H1 (cell line): ENCODE data around the gene PPP1CA. TPM values are rescaled to one million over a fixed set of nuclear protein-coding genes. Genes with fewer than 3 reads are reported as not detected.

Experiments
- CTCF ChIA-PET: fragments of 300-600 bp; sonication (Branson Sonifier 250); formaldehyde crosslinking; loops from one replicate; lab custom pipeline; 2021; ENCODE audit not compliant: partially characterized antibody; lab: Charles Lee
- POLR2A ChIA-PET: fragments of 300-600 bp; sonication (Branson Sonifier 250); formaldehyde crosslinking; loops from one replicate; lab custom pipeline; 2021; ENCODE audit warnings: inconsistent platforms; ENCODE audit not compliant: partially characterized antibody; lab: Charles Lee
- DNase-seq, 2 experiments: peaks; one replicate each; pipeline versions ENCODE4 v3.0.0 to v3.0.0-alpha.2; 2010 to 2022; ENCODE audit warnings: low spot score in 2 of 2, low read depth in 1 of 2, mixed read lengths in 1 of 2
- FAIRE-seq: peaks from 2 replicates; lab custom pipeline; 2011; peaks lifted over from hg19 to GRCh38; lab: Jason Lieb, UNC
- H2AFZ ChIP-seq: 2 replicates; pipeline ENCODE4 v1.8.1; 2012; ENCODE audit warnings: low read length, inconsistent platforms
- H2AK5ac ChIP-seq: 2 replicates; pipeline ENCODE4 v1.6.1; 2013; ENCODE audit warnings: low read depth, low read length
- H2BK120ac ChIP-seq: replicated peaks from 2 replicates; pipeline ENCODE3; 2013; ENCODE audit warnings: low read depth, low read length, inconsistent platforms
- H2BK12ac ChIP-seq: 2 replicates; pipeline ENCODE4 v1.6.1; 2013; ENCODE audit warnings: low read depth, low read length
- H2BK15ac ChIP-seq: 2 replicates; pipeline ENCODE4 v1.6.1; 2013; ENCODE audit warnings: low read length
- H2BK20ac ChIP-seq: 2 replicates; pipeline ENCODE4 v1.6.1; 2013; ENCODE audit warnings: low read length
- H2BK5ac ChIP-seq: 2 replicates; pipeline ENCODE4 v1.6.1; 2013; ENCODE audit warnings: low read depth, low read length
- H3K14ac ChIP-seq: 2 replicates; pipeline ENCODE4 v1.6.1; 2013; ENCODE audit warnings: inconsistent platforms; ENCODE audit not compliant: insufficient read length
- H3K18ac ChIP-seq: 2 replicates; pipeline ENCODE4 v1.6.1; 2013; ENCODE audit warnings: low read length; ENCODE audit errors: extremely low read depth
- H3K23ac ChIP-seq: 2 replicates; pipeline ENCODE4 v1.6.1; 2013; ENCODE audit warnings: inconsistent platforms; ENCODE audit not compliant: insufficient read length
- H3K23me2 ChIP-seq: 2 replicates; pipeline ENCODE4 v1.6.1; 2013; ENCODE audit warnings: low read depth, low read length
- H3K27ac ChIP-seq: 2 replicates; pipeline ENCODE4 v1.6.1; 2011; ENCODE audit warnings: low read depth, low read length, inconsistent platforms
- H3K27me3 ChIP-seq, 4 experiments: replicated peaks in 1 of 4; 1 replicate in 1 of 4; 2 replicates in 3 of 4; pipeline versions ENCODE4 v1.6.1 to v1.8.1; 2011 to 2013; ENCODE audit warnings: low read length in 3 of 4, mild to moderate bottlenecking in 3 of 4, inconsistent platforms in 2 of 4, mixed read lengths in 2 of 4, moderate library complexity in 1 of 4; ENCODE audit not compliant: control insufficient read depth in 3 of 4, insufficient read depth in 3 of 4; ENCODE audit errors: extremely low read depth in 1 of 4
- H3K36me3 ChIP-seq, 4 experiments: 2 replicates each; pipeline versions ENCODE4 v1.6.1 to v1.8.1; 2011 to 2013; ENCODE audit warnings: mild to moderate bottlenecking in 4 of 4, low read length in 3 of 4, moderate library complexity in 2 of 4, control low read depth in 1 of 4, inconsistent platforms in 1 of 4; ENCODE audit not compliant: insufficient read depth in 4 of 4, control insufficient read depth in 2 of 4
- H3K4ac ChIP-seq: replicated peaks from 2 replicates; pipeline ENCODE3; 2013; ENCODE audit warnings: low read length, low read depth, mixed read lengths, inconsistent platforms; ENCODE audit not compliant: insufficient read length
- H3K4me1 ChIP-seq, 4 experiments: replicated peaks in 1 of 4; 1 replicate in 1 of 4; 2 replicates in 3 of 4; pipeline versions ENCODE4 v1.6.1 to v1.8.1; 2011 to 2013; ENCODE audit warnings: low read length in 3 of 4, inconsistent platforms in 2 of 4, mixed read lengths in 1 of 4; ENCODE audit not compliant: insufficient read depth in 4 of 4, control insufficient read depth in 3 of 4
- H3K4me2 ChIP-seq, 2 experiments: 2 replicates each; pipeline versions ENCODE4 v1.6.1 to v1.8.1; 2011 to 2013; ENCODE audit warnings: low read depth in 2 of 2, low read length in 2 of 2, control low read depth in 1 of 2, inconsistent platforms in 1 of 2, mild to moderate bottlenecking in 1 of 2; ENCODE audit not compliant: insufficient read depth in 1 of 2
- H3K4me3 ChIP-seq, 4 experiments: fragments of 200-600, 300-600 bp in 1 of 4; sonication (generic), shearing (Covaris generic), sonication (Bioruptor Twin) in 1 of 4; 2 replicates each; pipeline versions ENCODE4 v1.5.1 to v1.8.1; 2011 to 2016; ENCODE audit warnings: low read length in 4 of 4, low read depth in 3 of 4, control low read depth in 2 of 4, inconsistent platforms in 2 of 4, mild to moderate bottlenecking in 2 of 4, mixed read lengths in 1 of 4, moderate library complexity in 1 of 4; ENCODE audit not compliant: insufficient read depth in 2 of 4; ENCODE audit errors: extremely low read depth in 1 of 4
- H3K56ac ChIP-seq: replicated peaks from 2 replicates; pipeline ENCODE3; 2013; ENCODE audit warnings: low read depth, mild to moderate bottlenecking, mixed read lengths, low read length, inconsistent platforms; ENCODE audit not compliant: insufficient read length
- H3K79me1 ChIP-seq: 2 replicates; pipeline ENCODE4 v1.6.1; 2013; ENCODE audit warnings: low read depth, low read length, control low read depth
- H3K79me2 ChIP-seq, 2 experiments: 2 replicates each; pipeline versions ENCODE4 v1.6.1 to v1.8.1; 2012 to 2013; ENCODE audit warnings: low read length in 2 of 2, mild to moderate bottlenecking in 2 of 2, inconsistent platforms in 1 of 2; ENCODE audit not compliant: insufficient read depth in 2 of 2, control insufficient read depth in 1 of 2
- H3K9ac ChIP-seq, 4 experiments: replicated peaks in 1 of 4; 1 replicate in 1 of 4; 2 replicates in 3 of 4; pipeline versions ENCODE4 v1.6.1 to v1.8.1; 2011 to 2013; ENCODE audit warnings: low read depth in 3 of 4, low read length in 3 of 4, control low read depth in 2 of 4, mild to moderate bottlenecking in 2 of 4, moderate library complexity in 2 of 4, inconsistent platforms in 1 of 4; ENCODE audit errors: extremely low read depth in 1 of 4
- H3K9me3 ChIP-seq, 2 experiments: 2 replicates each; pipeline versions ENCODE4 v1.6.1 to v1.8.1; 2012 to 2013; ENCODE audit warnings: mild to moderate bottlenecking in 2 of 2, moderate library complexity in 2 of 2, control low read depth in 1 of 2, inconsistent platforms in 1 of 2, low read depth in 1 of 2, low read length in 1 of 2, mixed read lengths in 1 of 2; ENCODE audit not compliant: insufficient read depth in 2 of 2
- H4K20me1 ChIP-seq, 2 experiments: replicated peaks in 1 of 2; 2 replicates each; pipeline versions ENCODE3 to v1.8.1; 2011 to 2013; ENCODE audit warnings: inconsistent platforms in 2 of 2, low read length in 2 of 2, mild to moderate bottlenecking in 1 of 2; ENCODE audit not compliant: insufficient read depth in 2 of 2, control insufficient read depth in 1 of 2
- H4K5ac ChIP-seq: 2 replicates; pipeline ENCODE4 v1.6.1; 2013; ENCODE audit warnings: low read length, low read depth, mixed read lengths, inconsistent platforms; ENCODE audit not compliant: insufficient read length
- H4K8ac ChIP-seq: 2 replicates; pipeline ENCODE4 v1.8.0; 2013; ENCODE audit warnings: mild to moderate bottlenecking, moderate library complexity, low read length, inconsistent platforms; ENCODE audit not compliant: insufficient read depth; ENCODE audit errors: extremely low read depth
- H4K91ac ChIP-seq: replicated peaks from 2 replicates; pipeline ENCODE3; 2013; ENCODE audit warnings: low read length, mixed read lengths, inconsistent platforms; ENCODE audit not compliant: insufficient read length
- ATF3 ChIP-seq: IDR thresholded peaks from 2 replicates; pipeline ENCODE4 v1.6.1; 2011; ENCODE audit warnings: low read depth, mild to moderate bottlenecking, low read length; ENCODE audit not compliant: insufficient read depth
- BRCA1 ChIP-seq: IDR thresholded peaks from 2 replicates; pipeline ENCODE4 v1.6.1; 2012; ENCODE audit warnings: low read depth, low read length, improper control_type of control experiment
- EP300 ChIP-seq, 2 experiments: IDR thresholded peaks; 1 replicate in 1 of 2; 2 replicates in 1 of 2; pipeline ENCODE4 v1.6.1; 2011 to 2012; ENCODE audit warnings: low read depth in 2 of 2, low read length in 2 of 2, mild to moderate bottlenecking in 2 of 2, borderline replicate concordance in 1 of 2, inconsistent platforms in 1 of 2, moderate library complexity in 1 of 2
- JUN ChIP-seq: IDR thresholded peaks from 2 replicates; pipeline ENCODE4 v1.6.1; 2011; ENCODE audit warnings: low read depth, mild to moderate bottlenecking, improper control_type of control experiment, low read length
- TEAD4 ChIP-seq: IDR thresholded peaks from 2 replicates; pipeline ENCODE4 v1.6.1; 2012; ENCODE audit warnings: low read depth, low read length, inconsistent platforms, mixed read lengths
- YY1 ChIP-seq: IDR thresholded peaks from 2 replicates; pipeline ENCODE4 v1.6.1; 2011; ENCODE audit warnings: low read depth, mild to moderate bottlenecking, low read length
- WGBS, 2 experiments: shearing (Covaris generic) in 1 of 2; methylation state at CpG; one replicate each; pipeline versions ENCODE4 v1.1.6 to v1.1.7; 2013 to 2015; ENCODE audit warnings: low lambda C conversion rate in 2 of 2, mixed read lengths in 2 of 2, inconsistent platforms in 1 of 2, low coverage in 1 of 2, missing lambda C conversion rate in 1 of 2; ENCODE audit not compliant: insufficient replicate concordance in 2 of 2, insufficient coverage in 1 of 2, insufficient read length in 1 of 2; ENCODE audit errors: extremely low coverage in 1 of 2, missing lambda C conversion rate in 1 of 2; 5-methylcytosine and 5-hydroxymethylcytosine counted together
- long read RNA-seq, 2 experiments: library from RNA in 1 of 2; library from capped mRNA in 1 of 2; stranded (forward); transcript quantifications; one replicate each; pipeline ENCODE4 v2.0.0, GENCODE V29; 2021; ENCODE audit warnings: inconsistent platforms in 1 of 2
- polyA minus RNA-seq, 3 experiments: library from RNA; depleted of rRNA, polyadenylated mRNA; stranded (reverse); fragments of >200 nt; gene quantifications; 1 replicate in 2 of 3; 2 replicates in 1 of 3; pipeline ENCODE4 v1.2.3, GENCODE V29; 2011
- polyA plus RNA-seq, 7 experiments: library from polyadenylated mRNA; depleted of rRNA in 3 of 7; stranded (reverse) in 5 of 7; unstranded in 2 of 7; fragments of >200 nt in 5 of 7; fragments of 200-250 nt in 2 of 7; gene quantifications; 1 replicate in 5 of 7; 2 replicates in 1 of 7; 4 replicates in 1 of 7; pipeline versions ENCODE4 v1.2.1 to v1.2.3, GENCODE V29; 2011 to 2013; ENCODE audit warnings: missing spikeins in 2 of 7, mixed read lengths in 2 of 7
- total RNA-seq: library from RNA; stranded (reverse); fragmentation: NEBNext Ultra II Directional; extraction: Animal tissue kit (Norgen Biotek cat#: 25700); gene quantifications from 2 replicates; pipeline ENCODE4 v1.2.1, GENCODE V29; 2021

The PPP1CA gene
- total RNA-seq (198 and 210 TPM in 2 replicates), polyA plus RNA-seq (2011; rRNA removed) (359 and 430 TPM in 2 replicates), polyA minus RNA-seq (2011; rRNA and poly(A)+ RNA removed) (140 and 166 TPM in 2 replicates)
- polyA plus RNA-seq (2011; cell fraction: cytosol; rRNA removed) = 274 TPM
- polyA plus RNA-seq (2011; cell fraction: nucleus; rRNA removed) = 218 TPM
- polyA plus RNA-seq (2012, experiment 1 of 2) = 139 to 201 TPM (median 197 TPM) in 4 replicates
- polyA plus RNA-seq (2012, experiment 2 of 2) = 283 TPM
- 157 TPM for polyA plus RNA-seq (2013, experiment 1 of 2)
- polyA plus RNA-seq (2013, experiment 2 of 2) = 156 TPM
- 98.8 TPM for polyA minus RNA-seq (2011; cell fraction: cytosol; rRNA and poly(A)+ RNA removed)
- polyA minus RNA-seq (2011; cell fraction: nucleus; rRNA and poly(A)+ RNA removed) = 65.8 TPM
- long read RNA-seq, experiment 1, transcript PPP1CA-203 (7 exons, 1,476 nt) = major isoform, 118 of 193 reads
- long read RNA-seq, experiment 1, transcript PPP1CA-202 (6 exons, 1,054 nt) = minor isoform, 9 of 193 reads
- long read RNA-seq, experiment 1, partial matches to known transcripts = 53 of 193 reads
- long read RNA-seq, experiment 1, other reads (novel, unspliced or antisense) = 7 of 193 reads
- long read RNA-seq, experiment 2, transcript PPP1CA-203 (7 exons, 1,476 nt) = major isoform, 98 of 118 reads
- long read RNA-seq, experiment 2, transcript PPP1CA-202 (6 exons, 1,054 nt) = minor isoform, 8 of 118 reads
- long read RNA-seq, experiment 2, partial matches to known transcripts = 7 of 118 reads
- long read RNA-seq, experiment 2, other reads (novel, unspliced or antisense) = 4 of 118 reads

GRCh38 chr11:67401495-67402191 is at the start of gene PPP1CA:
Gene PPP1CA (minus strand): TSS chr11:67401858. CDS start chr11:67401782, 76 bp downstream.
- FAIRE-seq = no peak
- peaks cover 0 to 10% of the 10 kb centered on the region in 2 experiments for H4K20me1 ChIP-seq
- H3K23me2 ChIP-seq = peaks cover 4% of the 10 kb centered on the region; the same call in 1 of the 2 replicates
- H2AFZ ChIP-seq = peak within 1 kb of the TSS; percentile 98; the same call in 1 of the 2 replicates
- no peak within 1 kb of the TSS for H2AK5ac ChIP-seq
- H3K27me3 ChIP-seq = no peaks in the 10 kb centered on the region
- 0% methylated on average over 1 of the region's 73 CpGs; no CpG with 5 or more reads in 1 of the 2 experiments for WGBS, 2 experiments
- peak within 1 kb of the TSS; percentile 100 for H3K4ac ChIP-seq
- DNase-seq = peak; percentile 64 to 93
- H2BK20ac ChIP-seq = no peak within 1 kb of the TSS
- POLR2A ChIA-PET = interaction anchor here (0.8 to 4.3 kb wide), 22 partner anchors 10 to 178 kb away, joined by 3 to 31 read pairs (median 4); partner anchors contain the start of genes PTPRCAP, RAD9A, RPS6KB2 and SSH3
- peak within 1 kb of the TSS; percentile 94 for H4K5ac ChIP-seq
- peaks cover 0 to 8% (median 4%) of the 10 kb centered on the region in 4 experiments; a peak in 5 of 7 replicates for H3K4me1 ChIP-seq
- no peak within 1 kb of the TSS for H3K23ac ChIP-seq
- peaks cover 0 to 10% of the 10 kb centered on the region in 2 experiments; a peak in 2 of 4 replicates for H3K79me2 ChIP-seq
- peak within 1 kb of the TSS; percentile 97 for H2BK15ac ChIP-seq
- H3K9me3 ChIP-seq = no peaks in the 10 kb centered on the region
- peaks cover 3% of the 10 kb centered on the region for H3K79me1 ChIP-seq
- H3K9ac ChIP-seq = peak within 1 kb of the TSS; percentile 44 to 83 (median 68); a peak in 6 of 7 replicates
- peak within 1 kb of the TSS; percentile 60 for H3K18ac ChIP-seq
- peaks cover 6 to 21% (median 18%) of the 10 kb centered on the region in 4 experiments; a peak in 6 of 8 replicates for H3K36me3 ChIP-seq
- H3K27ac ChIP-seq = peak within 1 kb of the TSS; percentile 79; the same call in 1 of the 2 replicates
- peak within 1 kb of the TSS; percentile 94 for H2BK5ac ChIP-seq
- peak within 1 kb of the TSS; percentile 59 for H3K56ac ChIP-seq
- peak within 1 kb of the TSS; percentile 84 for H4K91ac ChIP-seq
- H3K4me2 ChIP-seq = peak within 1 kb of the TSS; percentile 86
- CTCF ChIA-PET = interaction anchor here (0.7 to 4.9 kb wide), 27 partner anchors 10 to 204 kb away, joined by 3 to 25 read pairs (median 5); partner anchors contain the start of genes POLD4, RAD9A and RPS6KB2
- no peak within 1 kb of the TSS for H3K14ac ChIP-seq
- peak within 1 kb of the TSS; percentile 44 to 98 (median 73) for H3K4me3 ChIP-seq
- H2BK120ac ChIP-seq = peak within 1 kb of the TSS; percentile 82
- H2BK12ac ChIP-seq = 0 out of 2 replicates have a peak within 1 kb of the TSS, but pooled peaks have one; percentile 39
- peak within 1 kb of the TSS; percentile 89 for H4K8ac ChIP-seq
- TF ChIP-seq EP300 (IDR thresholded peaks at IDR 0.05; ENCODE audit: borderline replicate concordance in 1 of 2, low read depth in 2 of 2, low read length in 2 of 2) (no peak), ATF3 (no peak), JUN (no peak), BRCA1 (no peak), YY1 (peak; percentile 80; the same call in 1 of the 2 replicates), TEAD4 (no peak)
